ENCODE data around the gene SCAMP2. TPM values are rescaled to one million over a fixed set of nuclear protein-coding genes. Genes with fewer than 3 reads are reported as not detected.
A peak's percentile ranks its signal among the peaks of the same experiment; 100 is the strongest.

SCAMP2 gene
- total and polyA plus RNA-seq, 10 of the 15 experiments (the other 5 are each of a cell fraction or from before 2014, with no cell fraction given) = 10.9 to 158 (median 99.6) TPM

DNA sequence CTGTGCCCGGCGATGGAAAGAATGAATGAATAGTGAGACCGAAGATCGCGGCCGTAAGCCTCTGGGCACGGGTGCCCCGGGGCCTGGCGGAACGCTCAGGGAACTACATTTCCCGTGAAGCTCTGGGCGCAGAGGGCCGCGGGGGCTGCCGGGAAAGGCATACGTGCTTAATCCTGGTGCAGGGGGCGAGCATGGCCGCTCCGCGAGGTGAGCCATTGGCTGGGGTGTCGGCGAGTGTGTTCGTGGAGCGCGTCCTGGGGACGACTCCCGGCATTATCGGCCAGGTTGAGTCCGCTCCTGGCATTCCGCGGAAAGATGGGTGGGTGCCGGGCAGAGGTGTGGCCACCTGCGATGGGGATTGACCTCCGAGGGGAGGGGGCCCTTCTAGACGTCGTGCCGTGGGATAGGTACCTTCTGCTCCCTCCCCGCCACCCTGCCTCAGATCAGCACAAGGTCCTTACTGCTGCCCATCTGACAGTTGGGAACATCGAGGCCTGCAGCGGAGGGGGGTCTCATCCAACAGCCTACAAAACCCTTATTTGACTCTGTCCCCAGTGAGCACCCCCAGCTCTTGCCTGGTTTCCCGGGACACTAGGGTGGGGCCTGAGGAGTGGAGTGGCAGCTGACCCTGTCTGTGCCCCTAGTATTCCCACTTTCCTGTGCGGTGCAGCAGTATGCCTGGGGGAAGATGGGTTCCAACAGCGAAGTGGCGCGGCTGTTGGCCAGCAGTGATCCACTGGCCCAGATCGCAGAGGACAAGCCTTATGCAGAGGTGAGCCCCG lies 16.9 kb upstream of the SCAMP2 start, which contains the start of gene MPI (continued):
- TF ChIP-seq, protein P1, sequence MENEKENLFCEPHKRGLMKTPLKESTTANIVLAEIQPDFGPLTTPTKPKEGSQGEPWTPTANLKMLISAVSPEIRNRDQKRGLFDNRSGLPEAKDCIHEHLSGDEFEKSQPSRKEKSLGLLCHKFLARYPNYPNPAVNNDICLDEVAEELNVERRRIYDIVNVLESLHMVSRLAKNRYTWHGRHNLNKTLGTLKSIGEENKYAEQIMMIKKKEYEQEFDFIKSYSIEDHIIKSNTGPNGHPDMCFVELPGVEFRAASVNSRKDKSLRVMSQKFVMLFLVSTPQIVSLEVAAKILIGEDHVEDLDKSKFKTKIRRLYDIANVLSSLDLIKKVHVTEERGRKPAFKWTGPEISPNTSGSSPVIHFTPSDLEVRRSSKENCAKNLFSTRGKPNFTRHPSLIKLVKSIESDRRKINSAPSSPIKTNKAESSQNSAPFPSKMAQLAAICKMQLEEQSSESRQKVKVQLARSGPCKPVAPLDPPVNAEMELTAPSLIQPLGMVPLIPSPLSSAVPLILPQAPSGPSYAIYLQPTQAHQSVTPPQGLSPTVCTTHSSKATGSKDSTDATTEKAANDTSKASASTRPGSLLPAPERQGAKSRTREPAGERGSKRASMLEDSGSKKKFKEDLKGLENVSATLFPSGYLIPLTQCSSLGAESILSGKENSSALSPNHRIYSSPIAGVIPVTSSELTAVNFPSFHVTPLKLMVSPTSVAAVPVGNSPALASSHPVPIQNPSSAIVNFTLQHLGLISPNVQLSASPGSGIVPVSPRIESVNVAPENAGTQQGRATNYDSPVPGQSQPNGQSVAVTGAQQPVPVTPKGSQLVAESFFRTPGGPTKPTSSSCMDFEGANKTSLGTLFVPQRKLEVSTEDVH (IDR thresholded peaks at IDR 0.05; ENCODE audit: low read depth, partially characterized antibody) = no peak
- TF ChIP-seq NR2C2 (IDR thresholded peaks at IDR 0.05; ENCODE audit: borderline replicate concordance, control insufficient read depth, insufficient read length, low read depth) (no peak), YBX1 (IDR thresholded peaks at IDR 0.05) (no peak), IKZF1 (conservative IDR thresholded peaks at IDR 0.05) (peak; percentile 86), BACH1 (IDR thresholded peaks at IDR 0.05; ENCODE audit: borderline replicate concordance) (0 out of 2 replicates have a peak, but pooled peaks have one; percentile 62), EZH2 (IDR thresholded peaks at IDR 0.05; ENCODE audit: borderline replicate concordance, control insufficient read depth, low read depth, low read length) (no peak), TCF7 (IDR thresholded peaks at IDR 0.05; ENCODE audit: borderline replicate concordance) (no peak), ASH2L (IDR thresholded peaks at IDR 0.05; ENCODE audit: borderline replicate concordance, low read depth) (no peak), SRF (IDR thresholded peaks at IDR 0.05; ENCODE audit: low read depth in 2 of 2, low read length in 2 of 2) (0 out of 4 replicates have a peak, but pooled peaks of 1 of the 2 experiments have one; percentile 34), MXI1 (IDR thresholded peaks at IDR 0.05; ENCODE audit: low read depth, low read length) (peak; percentile 95), MEF2A (IDR thresholded peaks at IDR 0.05; ENCODE audit: insufficient read depth, low read depth, low read length) (no peak), SMAD1 (IDR thresholded peaks at IDR 0.05; ENCODE audit: low read depth, partially characterized antibody) (no peak), CBX5 (IDR thresholded peaks at IDR 0.05; ENCODE audit: low read depth) (no peak), ZNF217 (IDR thresholded peaks at IDR 0.05) (no peak), ZZZ3 (IDR thresholded peaks at IDR 0.05; ENCODE audit: control insufficient read depth, insufficient read length, low read depth) (no peak), CEBPB (IDR thresholded peaks at IDR 0.05; ENCODE audit: borderline replicate concordance in 1 of 2, low read depth in 2 of 2, low read length in 2 of 2) (no peak), NFIC (IDR thresholded peaks at IDR 0.05; ENCODE audit: low read depth, low read length) (no peak), ZNF207 (IDR thresholded peaks at IDR 0.05; ENCODE audit: borderline replicate concordance) (peak; percentile 20; the same call in 1 of the 2 replicates), RBBP5 (conservative IDR thresholded peaks at IDR 0.05) (no peak)
- TF ChIP-seq, protein P2, sequence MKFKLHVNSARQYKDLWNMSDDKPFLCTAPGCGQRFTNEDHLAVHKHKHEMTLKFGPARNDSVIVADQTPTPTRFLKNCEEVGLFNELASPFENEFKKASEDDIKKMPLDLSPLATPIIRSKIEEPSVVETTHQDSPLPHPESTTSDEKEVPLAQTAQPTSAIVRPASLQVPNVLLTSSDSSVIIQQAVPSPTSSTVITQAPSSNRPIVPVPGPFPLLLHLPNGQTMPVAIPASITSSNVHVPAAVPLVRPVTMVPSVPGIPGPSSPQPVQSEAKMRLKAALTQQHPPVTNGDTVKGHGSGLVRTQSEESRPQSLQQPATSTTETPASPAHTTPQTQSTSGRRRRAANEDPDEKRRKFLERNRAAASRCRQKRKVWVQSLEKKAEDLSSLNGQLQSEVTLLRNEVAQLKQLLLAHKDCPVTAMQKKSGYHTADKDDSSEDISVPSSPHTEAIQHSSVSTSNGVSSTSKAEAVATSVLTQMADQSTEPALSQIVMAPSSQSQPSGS (IDR thresholded peaks at IDR 0.05; ENCODE audit: low read length) = no peak
- TF ChIP-seq, protein P3, sequence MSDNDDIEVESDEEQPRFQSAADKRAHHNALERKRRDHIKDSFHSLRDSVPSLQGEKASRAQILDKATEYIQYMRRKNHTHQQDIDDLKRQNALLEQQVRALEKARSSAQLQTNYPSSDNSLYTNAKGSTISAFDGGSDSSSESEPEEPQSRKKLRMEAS (IDR thresholded peaks at IDR 0.05; ENCODE audit: low read depth, low read length) = peak; percentile 74
- TF ChIP-seq, protein P4, sequence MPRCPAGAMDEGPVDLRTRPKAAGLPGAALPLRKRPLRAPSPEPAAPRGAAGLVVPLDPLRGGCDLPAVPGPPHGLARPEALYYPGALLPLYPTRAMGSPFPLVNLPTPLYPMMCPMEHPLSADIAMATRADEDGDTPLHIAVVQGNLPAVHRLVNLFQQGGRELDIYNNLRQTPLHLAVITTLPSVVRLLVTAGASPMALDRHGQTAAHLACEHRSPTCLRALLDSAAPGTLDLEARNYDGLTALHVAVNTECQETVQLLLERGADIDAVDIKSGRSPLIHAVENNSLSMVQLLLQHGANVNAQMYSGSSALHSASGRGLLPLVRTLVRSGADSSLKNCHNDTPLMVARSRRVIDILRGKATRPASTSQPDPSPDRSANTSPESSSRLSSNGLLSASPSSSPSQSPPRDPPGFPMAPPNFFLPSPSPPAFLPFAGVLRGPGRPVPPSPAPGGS (IDR thresholded peaks at IDR 0.05; ENCODE audit: borderline replicate concordance, insufficient read depth, low read depth, low read length, poor library complexity, severe bottlenecking) = no peak
- TF ChIP-seq, protein P5, sequence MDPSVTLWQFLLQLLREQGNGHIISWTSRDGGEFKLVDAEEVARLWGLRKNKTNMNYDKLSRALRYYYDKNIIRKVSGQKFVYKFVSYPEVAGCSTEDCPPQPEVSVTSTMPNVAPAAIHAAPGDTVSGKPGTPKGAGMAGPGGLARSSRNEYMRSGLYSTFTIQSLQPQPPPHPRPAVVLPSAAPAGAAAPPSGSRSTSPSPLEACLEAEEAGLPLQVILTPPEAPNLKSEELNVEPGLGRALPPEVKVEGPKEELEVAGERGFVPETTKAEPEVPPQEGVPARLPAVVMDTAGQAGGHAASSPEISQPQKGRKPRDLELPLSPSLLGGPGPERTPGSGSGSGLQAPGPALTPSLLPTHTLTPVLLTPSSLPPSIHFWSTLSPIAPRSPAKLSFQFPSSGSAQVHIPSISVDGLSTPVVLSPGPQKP (IDR thresholded peaks at IDR 0.05; ENCODE audit: low read depth, low read length) = peak; percentile 57; the same call in 1 of the 2 replicates
